K562 (cell line): ENCODE data around the gene FOXK2. TPM values are rescaled to one million over a fixed set of nuclear protein-coding genes. Genes with fewer than 3 reads are reported as not detected.

Source experiments
- E2F3 ChIP-seq: fragments of 250-450 bp; sonication (Bioruptor Pico); IDR thresholded peaks from 2 replicates; pipeline ENCODE4 v1.4.0; 2020; ENCODE audit warnings: mild to moderate bottlenecking
- EP300 ChIP-seq: IDR thresholded peaks from 2 replicates; pipeline ENCODE4 v1.6.1; 2012; ENCODE audit warnings: low read length, improper control_type of control experiment
- FOXO4 ChIP-seq: fragments of 450-650 bp; formaldehyde crosslinking; IDR thresholded peaks from 2 replicates; pipeline ENCODE4 v1.4.0; 2020; ENCODE audit warnings: mild to moderate bottlenecking, moderate library complexity
- ID3 ChIP-seq, 2 experiments: fragments of 250-450 bp in 1 of 2; fragments of 450-650 bp in 1 of 2; sonication (Bioruptor Pico) in 1 of 2; IDR thresholded peaks; 2 replicates each; pipeline versions ENCODE4 v1.6.1 to v1.8.0; 2016 to 2021; ENCODE audit warnings: mild to moderate bottlenecking in 2 of 2, moderate library complexity in 2 of 2, missing compliant biosample characterization in 1 of 2, missing genetic modification characterization in 1 of 2
- MEIS2 ChIP-seq: fragments of 450-650 bp; IDR thresholded peaks from 2 replicates; pipeline ENCODE4 v1.6.1; 2014; ENCODE audit warnings: mild to moderate bottlenecking; ENCODE audit not compliant: partially characterized antibody
- ZNF146 ChIP-seq: IDR thresholded peaks from one replicate; pipeline ENCODE4 v1.6.1; 2018; ENCODE audit warnings: missing compliant biosample characterization; ENCODE audit not compliant: unreplicated experiment
- ZNF263 ChIP-seq: sonication (generic); formaldehyde crosslinking; IDR thresholded peaks from 2 replicates; pipeline ENCODE4 v1.8.0; 2022; ENCODE audit warnings: mild to moderate bottlenecking, missing genetic modification reagents, borderline replicate concordance
- polyA plus RNA-seq, 8 experiments: library from polyadenylated mRNA; depleted of rRNA in 4 of 8; stranded (reverse) in 5 of 8; unstranded in 3 of 8; fragments of >200 nt; fragmentation: Nextera tagmentation in 2 of 8; fragmentation: Illumina TruSeq in 1 of 8; extraction: Ambion mirVana in 2 of 8; extraction: Trizol in 1 of 8; gene quantifications; 2 replicates each; pipeline versions ENCODE4 v1.2.1 to v1.2.3, GENCODE V29; 2011 to 2014; ENCODE audit warnings: inconsistent platforms in 1 of 8, missing spikeins in 1 of 8
- total RNA-seq, 7 experiments: library from RNA; depleted of rRNA in 6 of 7; stranded (reverse); fragments of >200 nt in 6 of 7; fragmentation: Illumina TruSeq in 2 of 7; extraction: Trizol in 2 of 7; gene quantifications; 2 replicates each; pipeline versions ENCODE4 v1.2.1 to v1.2.3, GENCODE V29; 2011 to 2021; ENCODE audit warnings: low replicate concordance in 1 of 7

Gene FOXK2
- total and polyA plus RNA-seq, 9 of the 15 experiments (the other 6 are each of a cell fraction or from before 2014, with no cell fraction given) = 3.0 to 86.0 (median 44.1) TPM

GRCh38 chr17:82496529-82497434 is 22.8 kb upstream of the FOXK2 start (continued):
- TF ChIP-seq FOXO4 = no peak
- no peak for TF ChIP-seq EP300
- no peak for TF ChIP-seq ID3 (CRISPR knock-in tag; IDR thresholded peaks at IDR 0.05)
- TF ChIP-seq ID3 (tag; IDR thresholded peaks at IDR 0.05) = peak; percentile 67; the same call in 1 of the 2 replicates
- TF ChIP-seq ZNF146 (CRISPR knock-in tag) = peak; percentile 25
- TF ChIP-seq ZNF263 = peak; percentile 38; the same call in 1 of the 2 replicates
- TF ChIP-seq MEIS2 = peak; percentile 52
- peak; percentile 69 for TF ChIP-seq E2F3 (CRISPR knock-in tag)
